ENCODE results near the gene HCRTR1. TPM values are rescaled to one million over a fixed set of nuclear protein-coding genes. Genes with fewer than 3 reads are reported as not detected.

HCRTR1 gene
- total RNA-seq, 6 donors from 2014 or later, result 2.1 TPM; not detected in 5

DNA sequence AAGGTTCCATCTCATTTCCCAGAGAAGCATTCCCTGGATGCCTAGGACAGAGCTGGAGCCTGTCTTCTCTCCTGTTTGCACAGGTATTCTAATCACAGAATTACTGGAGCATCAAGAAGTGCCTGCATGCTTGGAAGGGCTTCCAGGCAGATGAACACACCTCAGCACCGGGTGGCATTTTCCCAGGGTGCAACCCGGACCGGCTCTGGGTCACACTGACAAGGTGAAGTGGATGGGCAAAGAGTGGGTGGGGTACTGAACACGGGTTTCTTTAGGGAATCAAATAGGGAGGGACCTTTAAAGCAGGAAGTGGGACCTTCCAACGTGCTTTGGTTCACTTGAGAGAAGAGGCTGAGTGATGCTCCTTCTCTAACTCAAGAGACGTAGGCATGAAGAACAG lies 34.3 kb downstream of the HCRTR1 start:
- ATAC-seq (ENCODE audit: low FRiP score in 2 of 2) (no peak), DNase-seq (no peak)
- Histone ChIP-seq H3K27ac (no peak overlapping the region), H3K36me3 (no peaks in the 10 kb centered on the region), H3K27me3 (no peaks in the 10 kb centered on the region), H3K4me1 (no peaks in the 10 kb centered on the region), H3K9me3 (no peaks in the 10 kb centered on the region), H3K4me3 (no peak overlapping the region)
- TF ChIP-seq EP300 (IDR thresholded peaks at IDR 0.05) (no peak), POLR2A (IDR thresholded peaks at IDR 0.05) (no peak), POLR2AphosphoS5 (IDR thresholded peaks at IDR 0.05) (no peak)
- WGBS, 2 donors, result 56 to 58% methylated on average over 6 of the region's 6 CpGs

DNA sequence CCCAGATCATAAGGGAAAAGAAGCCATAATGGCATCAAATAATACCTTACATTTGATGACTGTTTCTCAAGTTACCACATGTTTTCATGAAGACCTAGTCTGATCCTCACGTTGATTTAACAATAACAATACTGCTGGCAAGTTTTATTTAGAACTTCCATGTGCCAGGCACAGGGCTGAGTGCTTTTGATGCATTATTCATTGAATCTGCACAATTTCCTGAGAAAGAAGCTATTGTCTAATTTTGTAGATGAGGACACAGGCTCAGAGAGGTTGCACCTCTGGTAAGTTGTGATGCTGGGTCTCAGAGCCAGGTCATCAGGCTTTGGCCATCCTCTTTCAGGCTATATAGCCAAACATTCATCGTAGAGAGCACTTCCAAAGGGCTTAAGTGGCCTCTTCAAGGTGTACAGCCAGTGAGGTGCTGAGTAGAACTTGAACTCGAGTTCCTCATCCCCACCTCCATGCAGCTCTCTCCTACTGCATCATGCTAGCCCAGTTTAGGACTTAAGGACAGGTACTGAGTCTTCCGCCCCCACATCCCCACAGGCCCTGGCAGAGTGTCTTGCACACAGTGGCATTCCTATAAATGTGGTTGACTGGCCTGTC lies 35.5 kb downstream of the HCRTR1 start:
- no peak overlapping the region for H3K27ac ChIP-seq
- H3K9me3 ChIP-seq, result no peaks in the 10 kb centered on the region
- TF ChIP-seq EP300 (IDR thresholded peaks at IDR 0.05), result no peak
- no peak for TF ChIP-seq POLR2AphosphoS5 (IDR thresholded peaks at IDR 0.05)
- TF ChIP-seq CTCF (IDR thresholded peaks at IDR 0.05), result no peak
- no peak for TF ChIP-seq POLR2A (IDR thresholded peaks at IDR 0.05)
- 61 to 62% methylated on average over 4 of the region's 4 CpGs for WGBS, 2 donors
- no peaks in the 10 kb centered on the region for H3K36me3 ChIP-seq
- H3K27me3 ChIP-seq, result no peaks in the 10 kb centered on the region
- no peaks in the 10 kb centered on the region for H3K4me1 ChIP-seq
- peak in 1 of 2 donors; percentile 56 for DNase-seq
- H3K4me3 ChIP-seq, result no peak overlapping the region
- ATAC-seq (ENCODE audit: low FRiP score in 2 of 2), result no peak

DNA sequence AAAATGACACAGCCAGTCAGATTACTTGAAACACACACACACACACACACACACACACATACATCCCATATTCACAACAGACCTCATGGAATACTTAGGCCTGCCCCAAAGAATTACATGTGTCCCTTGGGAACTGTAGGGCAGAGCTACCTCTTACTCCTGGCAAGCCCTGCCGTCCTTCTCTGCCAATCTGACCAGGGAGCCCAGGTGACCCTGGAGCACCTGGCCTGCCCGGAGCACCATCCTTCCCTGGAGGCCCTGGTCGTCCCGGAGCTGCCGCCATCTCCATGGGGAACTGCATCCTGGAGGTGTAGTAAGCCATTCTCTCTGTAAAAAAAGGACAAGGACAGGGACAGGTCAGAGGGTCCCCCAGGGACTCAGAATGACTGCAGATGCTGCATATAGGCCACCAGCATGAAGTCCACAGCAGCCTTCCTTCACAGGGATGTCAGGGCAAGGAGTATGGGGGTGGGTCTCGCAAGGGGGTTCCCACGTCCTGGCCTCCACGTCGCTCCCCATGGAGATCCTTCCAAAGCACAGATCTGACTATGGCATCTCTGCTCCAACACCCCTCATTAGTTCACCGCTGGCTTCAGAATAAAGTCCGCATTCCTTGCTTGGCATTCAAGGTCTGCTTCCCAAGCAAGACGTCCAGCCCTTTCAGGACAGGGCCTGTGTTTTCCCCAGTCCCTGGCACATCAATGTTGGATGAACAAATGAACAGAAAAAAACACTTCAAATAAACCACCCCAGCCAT lies 36.4 kb downstream of the HCRTR1 start:
- Histone ChIP-seq H3K27ac (no peak overlapping the region), H3K9me3 (no peaks in the 10 kb centered on the region), H3K27me3 (no peaks in the 10 kb centered on the region), H3K4me1 (no peaks in the 10 kb centered on the region), H3K36me3 (no peaks in the 10 kb centered on the region), H3K4me3 (no peak overlapping the region)
- ATAC-seq (ENCODE audit: low FRiP score in 2 of 2), result no peak
- WGBS, 2 donors, result 94 to 96% methylated on average over 8 to 12 of the region's 12 CpGs
- no peak for TF ChIP-seq POLR2AphosphoS5 (IDR thresholded peaks at IDR 0.05)
- no peak for TF ChIP-seq EP300 (IDR thresholded peaks at IDR 0.05)
- TF ChIP-seq POLR2A (IDR thresholded peaks at IDR 0.05), result no peak
- no peak for TF ChIP-seq CTCF (IDR thresholded peaks at IDR 0.05)
- no peak for DNase-seq

DNA sequence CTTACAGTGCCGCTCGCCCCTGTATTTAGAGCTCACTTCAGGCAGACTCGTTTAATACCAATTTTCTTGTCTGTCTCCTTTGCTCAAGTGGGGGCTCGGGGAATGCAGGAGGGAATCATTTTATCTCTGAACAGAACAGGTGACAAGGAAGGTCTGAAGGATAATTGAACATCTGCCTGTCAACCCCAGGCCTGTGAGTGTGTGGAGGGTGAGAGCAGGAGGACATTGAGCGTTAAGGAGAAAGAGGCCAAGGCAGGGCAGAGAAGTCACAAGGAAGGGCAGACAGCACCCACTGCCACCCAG lies 36.9 kb downstream of the HCRTR1 start:
- Histone ChIP-seq H3K27me3 (no peaks in the 10 kb centered on the region), H3K4me3 (no peak overlapping the region), H3K9me3 (no peaks in the 10 kb centered on the region), H3K4me1 (no peaks in the 10 kb centered on the region), H3K27ac (no peak overlapping the region), H3K36me3 (no peaks in the 10 kb centered on the region)
- 92 to 100% methylated on average over 5 of the region's 5 CpGs for whole genome bisulfite sequencing, 2 donors
- ATAC-seq (ENCODE audit: low FRiP score in 2 of 2), result no peak
- no peak for DNase-seq
- no peak for TF ChIP-seq CTCF (IDR thresholded peaks at IDR 0.05)

GRCh38 chr1:31655104-31655503 lies 37.6 kb downstream of the HCRTR1 start:
- TF ChIP-seq POLR2A (IDR thresholded peaks at IDR 0.05), result no peak
- no peak for TF ChIP-seq CTCF (IDR thresholded peaks at IDR 0.05)
- TF ChIP-seq EP300 (IDR thresholded peaks at IDR 0.05), result no peak
- TF ChIP-seq POLR2AphosphoS5 (IDR thresholded peaks at IDR 0.05), result no peak
- no peak overlapping the region for H3K4me3 ChIP-seq
- no peaks in the 10 kb centered on the region for H3K9me3 ChIP-seq
- no peak for DNase-seq
- H3K36me3 ChIP-seq, result no peaks in the 10 kb centered on the region
- no peak for ATAC-seq (ENCODE audit: low FRiP score in 2 of 2)
- WGBS, 2 donors, result 92 to 99% methylated on average over 6 of the region's 6 CpGs
- no peaks in the 10 kb centered on the region for H3K4me1 ChIP-seq
- no peaks in the 10 kb centered on the region for H3K27me3 ChIP-seq
- no peak overlapping the region for H3K27ac ChIP-seq

Data from upper lobe of left lung (tissue), 6 donors.